ENCODE results near the gene RBBP8NL. TPM values are rescaled to one million over a fixed set of nuclear protein-coding genes. Genes with fewer than 3 reads are reported as not detected.

RBBP8NL gene
- total RNA-seq, 1 experiment from 2014 or later, result 6.2 TPM

- intact Hi-C loops (cut with micrococcal nuclease; ENCODE audit: unreplicated experiment), result no loop called here
- Mint-ChIP-seq H3K27me3 (ENCODE audit: unreplicated experiment) (peaks cover 88% of the 10 kb centered on the region), H3K4me3 (ENCODE audit: low read depth, unreplicated experiment) (no peak overlapping the region), H3K36me3 (ENCODE audit: insufficient read depth, unreplicated experiment) (no peaks in the 10 kb centered on the region), H3K9me3 (ENCODE audit: low read depth, unreplicated experiment) (no peaks in the 10 kb centered on the region), H3K27ac (ENCODE audit: unreplicated experiment) (no peak overlapping the region), H3K4me1 (ENCODE audit: low read depth, unreplicated experiment) (no peaks in the 10 kb centered on the region)
- DNase-seq, result no peak
- CTCF ChIA-PET, result no interaction called here
- BruUV-seq (replicated peaks), result no TSS peak
- no peak for TF ChIP-seq CTCF (IDR thresholded peaks at IDR 0.05; ENCODE audit: unreplicated experiment)
Observed at GRCh38 chr20:62457831-62458230, 30.5 kb upstream of the RBBP8NL start.

GRCh38 chr20:62457098-62457497, 29.8 kb upstream of the RBBP8NL start:
- no TSS peak for BruUV-seq (replicated peaks)
- CTCF ChIA-PET, result no interaction called here
- no peaks in the 10 kb centered on the region for H3K9me3 Mint-ChIP-seq (ENCODE audit: low read depth, unreplicated experiment)
- peaks cover 95% of the 10 kb centered on the region for H3K27me3 Mint-ChIP-seq (ENCODE audit: unreplicated experiment)
- no peak overlapping the region for H3K4me3 Mint-ChIP-seq (ENCODE audit: low read depth, unreplicated experiment)
- H3K27ac Mint-ChIP-seq (ENCODE audit: unreplicated experiment), result no peak overlapping the region
- no peak for TF ChIP-seq CTCF (IDR thresholded peaks at IDR 0.05; ENCODE audit: unreplicated experiment)
- no peak for DNase-seq
- intact Hi-C loops (cut with micrococcal nuclease; ENCODE audit: unreplicated experiment), result no loop called here
- no peaks in the 10 kb centered on the region for H3K36me3 Mint-ChIP-seq (ENCODE audit: insufficient read depth, unreplicated experiment)
- H3K4me1 Mint-ChIP-seq (ENCODE audit: low read depth, unreplicated experiment), result no peaks in the 10 kb centered on the region

GRCh38 chr20:62455929-62456328, 28.6 kb upstream of the RBBP8NL start:
- Mint-ChIP-seq H3K9me3 (ENCODE audit: low read depth, unreplicated experiment) (no peaks in the 10 kb centered on the region), H3K36me3 (ENCODE audit: insufficient read depth, unreplicated experiment) (no peaks in the 10 kb centered on the region), H3K4me1 (ENCODE audit: low read depth, unreplicated experiment) (no peaks in the 10 kb centered on the region), H3K4me3 (ENCODE audit: low read depth, unreplicated experiment) (no peak overlapping the region), H3K27ac (ENCODE audit: unreplicated experiment) (no peak overlapping the region), H3K27me3 (ENCODE audit: unreplicated experiment) (peaks cover 100% of the 10 kb centered on the region)
- BruUV-seq (replicated peaks), result no TSS peak
- no peak for TF ChIP-seq CTCF (IDR thresholded peaks at IDR 0.05; ENCODE audit: unreplicated experiment)
- intact Hi-C loops (cut with micrococcal nuclease; ENCODE audit: unreplicated experiment), result no loop called here
- DNase-seq, result no peak
- CTCF ChIA-PET, result no interaction called here

GRCh38 chr20:62454904-62455636, 27.7 kb upstream of the RBBP8NL start:
- no TSS peak for BruUV-seq (replicated peaks)
- Mint-ChIP-seq H3K27me3 (ENCODE audit: unreplicated experiment) (peaks cover 100% of the 10 kb centered on the region), H3K4me3 (ENCODE audit: low read depth, unreplicated experiment) (no peak overlapping the region), H3K27ac (ENCODE audit: unreplicated experiment) (no peak overlapping the region), H3K36me3 (ENCODE audit: insufficient read depth, unreplicated experiment) (no peaks in the 10 kb centered on the region), H3K4me1 (ENCODE audit: low read depth, unreplicated experiment) (no peaks in the 10 kb centered on the region), H3K9me3 (ENCODE audit: low read depth, unreplicated experiment) (no peaks in the 10 kb centered on the region)
- intact Hi-C loops (cut with micrococcal nuclease; ENCODE audit: unreplicated experiment), result no loop called here
- CTCF ChIA-PET, result no interaction called here
- no peak for DNase-seq
- no peak for TF ChIP-seq CTCF (IDR thresholded peaks at IDR 0.05; ENCODE audit: unreplicated experiment)

Measured in Calu3 (cell line).